AG09319 (cell line): ENCODE data around the gene TPSD1.

Experiments used
- DNase-seq: peaks from one replicate; pipeline ENCODE4 v3.0.0-alpha.2; 2010; ENCODE audit warnings: low read depth; ENCODE audit errors: extremely low read depth
- CTCF ChIP-seq: IDR thresholded peaks from 2 replicates; pipeline ENCODE4 v1.5.1; 2011; ENCODE audit warnings: low read depth, mild to moderate bottlenecking, inconsistent platforms, low read length, moderate library complexity

Gene TPSD1

GRCh38 chr16:1261131-1261892 lies 5.4 kb downstream of the TPSD1 start:
- no peak for DNase-seq
- TF ChIP-seq CTCF, result no peak

GRCh38 chr16:1262210-1262845 lies 6.5 kb downstream of the TPSD1 start:
- DNase-seq, result no peak
- TF ChIP-seq CTCF, result no peak

- no peak for TF ChIP-seq CTCF
- DNase-seq, result no peak
Measured at GRCh38 chr16:1262846-1263221, 7.0 kb downstream of the TPSD1 start.

- no peak for DNase-seq
- TF ChIP-seq CTCF, result no peak
Measured at GRCh38 chr16:1263591-1264344, 7.9 kb downstream of the TPSD1 start.

- no peak for TF ChIP-seq CTCF
- no peak for DNase-seq
Measured at GRCh38 chr16:1264345-1265089, 8.6 kb downstream of the TPSD1 start.

GRCh38 chr16:1265090-1265630 lies 9.3 kb downstream of the TPSD1 start:
- TF ChIP-seq CTCF, result no peak

More at GRCh38 chr16:1265090-1265630, 9.3 kb downstream of the TPSD1 start:
- DNase-seq, result no peak
